AG09309 (cell line): Measurements from ENCODE around the gene GPR171.
A peak's percentile ranks its signal among the peaks of the same experiment; 100 is the strongest.

Experiments
- DNase-seq: peaks from one replicate; pipeline ENCODE4 v3.0.0-alpha.2; 2010; ENCODE audit warnings: low read depth
- H3K4me3 ChIP-seq: 2 replicates; pipeline ENCODE4 v1.5.1; 2011; ENCODE audit warnings: mild to moderate bottlenecking, low read depth, low read length, moderate library complexity; ENCODE audit not compliant: control insufficient read depth
- TF ChIP-seq, protein P1 (sequence below): IDR thresholded peaks from 2 replicates; pipeline ENCODE4 v1.5.1; 2011; ENCODE audit warnings: mild to moderate bottlenecking, low read depth, low read length, inconsistent platforms; ENCODE audit not compliant: insufficient read depth, control insufficient read depth; ENCODE audit errors: missing control alignments

The GPR171 gene

DNA sequence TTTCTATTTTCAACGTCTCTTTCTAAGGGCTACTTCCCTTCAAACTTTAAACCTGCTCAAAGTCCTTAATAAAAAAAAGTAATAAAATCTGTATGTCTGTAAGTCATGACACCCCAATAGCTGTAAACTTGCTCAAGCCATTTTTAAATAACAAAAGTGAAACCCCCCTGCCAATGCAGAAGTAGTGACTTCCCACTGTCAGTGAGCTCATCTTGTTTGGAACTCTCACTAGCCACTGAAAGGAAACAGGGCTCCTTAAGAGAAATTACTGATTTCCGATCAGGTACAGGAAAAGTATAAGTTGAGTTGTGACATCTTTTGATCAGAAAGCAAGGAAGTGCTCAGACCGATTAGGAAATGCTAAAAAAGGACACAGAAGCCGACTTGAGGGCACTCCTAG lies 27.6 kb upstream of the GPR171 start:
- no peak for DNase-seq
- H3K4me3 ChIP-seq: no peak overlapping the region
- TF ChIP-seq, protein P1, sequence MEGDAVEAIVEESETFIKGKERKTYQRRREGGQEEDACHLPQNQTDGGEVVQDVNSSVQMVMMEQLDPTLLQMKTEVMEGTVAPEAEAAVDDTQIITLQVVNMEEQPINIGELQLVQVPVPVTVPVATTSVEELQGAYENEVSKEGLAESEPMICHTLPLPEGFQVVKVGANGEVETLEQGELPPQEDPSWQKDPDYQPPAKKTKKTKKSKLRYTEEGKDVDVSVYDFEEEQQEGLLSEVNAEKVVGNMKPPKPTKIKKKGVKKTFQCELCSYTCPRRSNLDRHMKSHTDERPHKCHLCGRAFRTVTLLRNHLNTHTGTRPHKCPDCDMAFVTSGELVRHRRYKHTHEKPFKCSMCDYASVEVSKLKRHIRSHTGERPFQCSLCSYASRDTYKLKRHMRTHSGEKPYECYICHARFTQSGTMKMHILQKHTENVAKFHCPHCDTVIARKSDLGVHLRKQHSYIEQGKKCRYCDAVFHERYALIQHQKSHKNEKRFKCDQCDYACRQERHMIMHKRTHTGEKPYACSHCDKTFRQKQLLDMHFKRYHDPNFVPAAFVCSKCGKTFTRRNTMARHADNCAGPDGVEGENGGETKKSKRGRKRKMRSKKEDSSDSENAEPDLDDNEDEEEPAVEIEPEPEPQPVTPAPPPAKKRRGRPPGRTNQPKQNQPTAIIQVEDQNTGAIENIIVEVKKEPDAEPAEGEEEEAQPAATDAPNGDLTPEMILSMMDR: no peak

DNA sequence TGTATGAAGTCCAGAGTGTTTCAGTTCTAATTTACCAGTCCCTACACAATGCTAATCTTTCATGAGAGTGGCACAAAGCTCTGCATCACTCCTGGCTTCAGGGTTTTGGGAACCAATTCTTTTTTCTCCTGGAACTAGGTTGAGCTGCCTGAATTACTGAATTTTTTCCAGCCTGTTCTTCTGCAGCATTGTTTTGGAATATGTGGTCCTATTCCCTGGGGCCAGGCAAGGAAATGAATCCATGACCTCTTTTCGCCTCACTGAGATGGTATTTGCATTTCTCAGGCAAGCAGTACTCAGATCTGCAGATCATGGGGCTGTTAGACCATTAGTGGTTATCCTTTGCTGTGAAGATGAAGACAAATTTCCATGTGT lies 25.6 kb upstream of the GPR171 start:
- TF ChIP-seq, protein P1: no peak
- DNase-seq: no peak
- H3K4me3 ChIP-seq: no peak overlapping the region

DNA sequence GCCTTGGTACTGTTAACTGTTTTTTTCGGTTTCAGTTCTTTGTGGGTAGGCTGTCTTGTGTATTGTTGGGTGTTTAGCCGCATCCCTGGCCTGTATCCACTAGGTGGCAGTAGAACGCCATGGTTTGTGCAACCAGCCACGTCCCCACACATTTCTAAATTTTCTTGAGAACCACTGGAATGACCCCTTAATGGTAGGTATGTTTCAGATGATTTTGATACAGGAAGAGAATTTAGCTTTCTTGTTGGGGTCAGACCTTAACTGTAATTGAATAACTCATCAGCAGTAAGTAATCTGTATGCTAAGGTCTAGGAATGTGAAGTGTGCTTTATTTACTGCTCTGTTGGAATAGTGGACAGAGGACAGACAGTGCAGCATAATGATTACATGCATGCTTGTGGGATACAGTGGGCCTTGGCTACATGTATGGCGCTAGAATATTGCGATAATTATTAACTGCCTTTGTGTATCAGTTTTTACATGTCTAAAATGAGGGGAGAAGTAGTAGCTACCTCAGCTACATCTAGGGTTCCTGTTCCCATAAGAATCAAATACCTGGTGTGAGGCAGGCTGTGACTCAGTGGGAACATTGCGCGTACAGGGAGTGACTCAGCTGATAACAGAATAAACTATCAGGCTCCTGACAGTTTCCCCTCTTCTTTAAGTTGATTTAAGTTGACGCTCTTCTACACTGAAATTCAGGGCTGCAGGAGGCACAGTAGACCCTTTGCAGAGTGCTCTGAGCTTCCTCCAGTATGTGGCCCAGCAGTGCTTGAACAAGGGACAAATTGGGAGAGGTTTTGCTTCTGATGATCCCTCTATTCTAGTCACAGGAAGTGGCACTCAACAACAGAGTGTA lies 25.0 kb upstream of the GPR171 start:
- no peak overlapping the region for H3K4me3 ChIP-seq
- TF ChIP-seq, protein P1: peak; percentile 89
- DNase-seq: no peak

DNA sequence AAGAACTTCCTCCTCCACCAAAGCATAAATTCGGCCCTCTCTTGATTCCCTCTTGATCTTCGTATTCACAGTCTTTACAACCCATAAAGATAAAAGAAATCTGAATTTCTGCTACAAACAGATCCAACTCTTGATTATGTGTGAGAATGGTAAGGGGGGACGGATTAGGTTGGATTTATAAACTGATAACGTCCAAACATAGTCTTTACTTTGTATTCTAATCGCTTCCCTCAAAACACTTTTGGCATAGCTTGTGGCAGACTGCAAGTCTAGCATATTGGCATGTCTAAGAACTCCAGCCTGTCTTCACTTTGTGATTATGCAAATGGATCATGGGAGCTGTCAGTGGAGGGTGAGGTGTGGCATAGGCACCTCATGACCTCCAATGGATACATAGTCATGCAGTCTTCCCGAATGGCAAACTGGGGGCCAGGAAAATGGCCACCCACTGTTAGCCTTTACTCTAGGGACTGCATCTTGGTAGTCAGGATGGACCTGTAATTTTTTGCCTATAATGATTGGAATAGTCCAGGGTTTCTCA lies 24.3 kb upstream of the GPR171 start:
- TF ChIP-seq, protein P1: no peak
- no peak overlapping the region for H3K4me3 ChIP-seq
- no peak for DNase-seq

DNA sequence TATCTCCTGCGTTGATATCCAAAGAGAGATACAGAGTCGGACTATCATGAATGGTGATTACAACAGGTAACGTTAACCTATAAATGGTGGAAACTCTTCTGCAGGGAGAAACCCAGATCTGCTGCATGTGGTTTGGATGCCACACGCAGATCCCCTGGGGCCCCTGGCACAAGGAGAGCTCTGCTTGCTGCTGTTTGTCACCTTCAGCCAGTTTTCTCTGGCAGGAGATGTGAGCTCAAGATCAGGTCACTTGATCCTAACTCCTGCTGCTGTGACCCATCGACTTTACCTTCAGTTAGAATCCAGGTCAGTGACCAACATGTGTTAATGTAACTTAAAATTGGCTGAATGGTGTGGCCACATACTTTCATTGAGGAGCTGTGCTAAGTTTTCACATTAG lies 23.8 kb upstream of the GPR171 start:
- DNase-seq: no peak
- TF ChIP-seq, protein P1: no peak
- no peak overlapping the region for H3K4me3 ChIP-seq

DNA sequence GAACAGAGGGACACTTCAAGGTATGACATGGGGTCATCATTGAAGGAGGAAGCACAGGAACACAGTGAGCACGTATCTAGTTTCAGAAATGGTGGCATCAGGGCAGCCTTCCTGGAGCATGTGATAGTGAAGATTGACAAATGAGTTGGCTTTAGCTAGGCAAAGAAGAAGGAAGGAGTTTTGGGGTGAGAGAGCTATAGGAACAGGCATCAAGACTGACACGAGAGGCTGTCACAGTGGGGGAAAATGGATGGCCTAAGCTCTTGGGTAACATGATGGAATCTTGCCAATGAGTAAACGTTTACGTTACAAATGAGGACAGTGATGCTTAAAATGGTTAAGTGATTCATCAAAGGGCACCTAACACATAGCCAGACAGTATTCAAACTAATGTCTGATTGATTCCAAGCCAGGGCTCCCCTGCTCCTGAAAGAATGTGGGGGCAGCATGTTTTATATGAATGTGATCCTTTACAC lies 23.1 kb upstream of the GPR171 start:
- TF ChIP-seq, protein P1: no peak
- DNase-seq: peak; percentile 82
- H3K4me3 ChIP-seq: no peak overlapping the region
